Endothelial cell of umbilical vein (primary cell): ENCODE measurements around the gene CXXC5. TPM values are rescaled to one million over a fixed set of nuclear protein-coding genes. Genes with fewer than 3 reads are reported as not detected.

ENCODE experiments used
- BruUV-seq: library from RNA; stranded (reverse); fragments of 400-500 nt; replicated peaks from 2 replicates; lab custom pipeline; 2021; lab: Mats Ljungman, UMichigan
- CTCF ChIA-PET: fragments of 300-600, 350-600 bp; sonication (Branson Sonifier 250); formaldehyde crosslinking; loops from one replicate; lab custom pipeline; 2021; ENCODE audit warnings: antibody characterized with exemption, inconsistent platforms; lab: Charles Lee
- POLR2A ChIA-PET: fragments of 300-600, 350-600 bp; sonication (Branson Sonifier 250); formaldehyde crosslinking; loops from one replicate; lab custom pipeline; 2021; ENCODE audit warnings: antibody characterized with exemption, inconsistent platforms; lab: Charles Lee
- DNase-seq: peaks from one replicate; pipeline ENCODE4 v3.0.0-alpha.2; 2011; ENCODE audit warnings: low read depth, low spot score
- FAIRE-seq: peaks from 2 replicates; lab custom pipeline; 2011; peaks lifted over from hg19 to GRCh38; lab: Jason Lieb, UNC
- H2AFZ ChIP-seq: 2 replicates; pipeline ENCODE4 v1.6.0; 2012; ENCODE audit warnings: low read depth, low read length, control low read depth, inconsistent platforms
- H3K27ac ChIP-seq: 2 replicates; pipeline ENCODE4 v1.5.1; 2011; ENCODE audit warnings: low read depth, mild to moderate bottlenecking, control low read depth, low read length, moderate library complexity; ENCODE audit not compliant: insufficient read depth
- H3K27me3 ChIP-seq, 2 experiments: 2 replicates each; pipeline versions ENCODE4 v1.6.0 to v1.6.1; 2011; ENCODE audit warnings: low read length in 2 of 2, mixed read lengths in 1 of 2; ENCODE audit not compliant: control insufficient read depth in 2 of 2, insufficient read depth in 2 of 2
- H3K36me3 ChIP-seq, 2 experiments: 2 replicates in 1 of 2; 3 replicates in 1 of 2; pipeline ENCODE4 v1.5.1; 2011; ENCODE audit warnings: low read length in 2 of 2, mild to moderate bottlenecking in 1 of 2, moderate library complexity in 1 of 2; ENCODE audit not compliant: control insufficient read depth in 2 of 2, insufficient read depth in 2 of 2; ENCODE audit errors: extremely low read depth in 1 of 2
- H3K4me1 ChIP-seq: 3 replicates; pipeline ENCODE4 v1.5.1; 2011; ENCODE audit warnings: mild to moderate bottlenecking, low read length; ENCODE audit not compliant: control insufficient read depth, insufficient read depth; ENCODE audit errors: extremely low read depth
- H3K4me2 ChIP-seq: 2 replicates; pipeline ENCODE4 v1.6.1; 2011; ENCODE audit warnings: low read length, control low read depth, mixed read lengths; ENCODE audit not compliant: insufficient read depth
- H3K4me3 ChIP-seq, 3 experiments: fragments of 200-600 bp in 1 of 3; sonication (generic), shearing (Covaris generic) in 1 of 3; replicated peaks in 1 of 3; 2 replicates each; pipeline ENCODE4 v1.5.1; 2011 to 2016; ENCODE audit warnings: control low read depth in 3 of 3, low read length in 3 of 3, mild to moderate bottlenecking in 2 of 3, inconsistent platforms in 1 of 3, low read depth in 1 of 3, moderate library complexity in 1 of 3; ENCODE audit not compliant: insufficient read depth in 1 of 3
- H3K79me2 ChIP-seq: 2 replicates; pipeline ENCODE4 v1.6.0; 2012; ENCODE audit warnings: low read length, inconsistent platforms; ENCODE audit not compliant: control insufficient read depth, insufficient read depth
- H3K9ac ChIP-seq: replicated peaks from 2 replicates; pipeline ENCODE3; 2011; ENCODE audit warnings: low read length, control low read depth; ENCODE audit not compliant: insufficient read depth; ENCODE audit errors: extremely low read depth
- H3K9me1 ChIP-seq: replicated peaks from 3 replicates; pipeline ENCODE4 v1.6.0; 2011; ENCODE audit warnings: mild to moderate bottlenecking, low read length; ENCODE audit not compliant: control insufficient read depth, insufficient read depth; ENCODE audit errors: extremely low read depth
- H3K9me3 ChIP-seq: replicated peaks from 2 replicates; pipeline ENCODE4 v1.5.1; 2012; ENCODE audit warnings: low read length, inconsistent platforms; ENCODE audit not compliant: control insufficient read depth, insufficient read depth
- H4K20me1 ChIP-seq: replicated peaks from 2 replicates; pipeline ENCODE3; 2011; ENCODE audit warnings: mild to moderate bottlenecking, low read length; ENCODE audit not compliant: control insufficient read depth, insufficient read depth; ENCODE audit errors: extremely low read depth
- EZH2 ChIP-seq: IDR thresholded peaks from 2 replicates; pipeline ENCODE4 v1.6.1; 2012; ENCODE audit warnings: borderline replicate concordance, low read depth, mild to moderate bottlenecking, moderate library complexity, low read length, inconsistent platforms; ENCODE audit not compliant: severe bottlenecking
- FOS ChIP-seq: IDR thresholded peaks from 2 replicates; pipeline ENCODE4 v1.6.1; 2011; ENCODE audit warnings: mild to moderate bottlenecking, low read length, moderate library complexity, borderline replicate concordance; ENCODE audit not compliant: insufficient read depth
- GATA2 ChIP-seq: IDR thresholded peaks from 2 replicates; pipeline ENCODE4 v1.7.0; 2011; ENCODE audit warnings: low read depth, mild to moderate bottlenecking, moderate library complexity, mixed read lengths, low read length; ENCODE audit not compliant: insufficient read length, insufficient read depth
- JUN ChIP-seq: IDR thresholded peaks from 2 replicates; pipeline ENCODE4 v1.6.1; 2011; ENCODE audit warnings: borderline replicate concordance, low read depth; ENCODE audit not compliant: insufficient read length, insufficient read depth
- MYC ChIP-seq: IDR thresholded peaks from one replicate; pipeline ENCODE4 v1.6.1; 2011; ENCODE audit warnings: mild to moderate bottlenecking, low read depth, low read length
- POLR2A ChIP-seq: IDR thresholded peaks from 2 replicates; pipeline ENCODE4 v1.6.1; 2012; ENCODE audit warnings: low read depth, mild to moderate bottlenecking, control low read depth, low read length
- POLR2AphosphoS5 ChIP-seq: IDR thresholded peaks from 2 replicates; pipeline ENCODE4 v1.6.1; 2012; ENCODE audit warnings: low read depth, mild to moderate bottlenecking, control low read depth, low read length, moderate library complexity; ENCODE audit not compliant: insufficient read depth
- dilution Hi-C: fragments of 300-500 bp; cut with MboI; formaldehyde crosslinking; loops from one replicate; pipeline ENCODE4 v1.15.0; 2019; ENCODE audit warnings: low sequenced_read_pairs; ENCODE audit not compliant: extremely low pct_ligation_motif_present
- intact Hi-C: fragments of 100-400 bp; cut with micrococcal nuclease; formaldehyde crosslinking; loops from one replicate; pipeline ENCODE4 v1.10.0; 2022
- polyA plus RNA-seq, 4 experiments: library from polyadenylated mRNA; depleted of rRNA in 3 of 4; stranded (reverse) in 3 of 4; unstranded in 1 of 4; fragments of >200 nt; gene quantifications; 2 replicates each; pipeline versions ENCODE4 v1.2.1 to v1.2.3, GENCODE V29; 2011 to 2012; ENCODE audit warnings: missing spikeins in 1 of 4
- total RNA-seq: library from RNA; stranded (reverse); gene quantifications from 2 replicates; pipeline ENCODE4 v1.2.3, GENCODE V29; 2021
- TF ChIP-seq, protein P1 (sequence below): IDR thresholded peaks from 2 replicates; pipeline ENCODE4 v1.6.1; 2011; ENCODE audit not compliant: insufficient read depth, insufficient read length
- TF ChIP-seq, protein P2 (sequence below), 2 donors: IDR thresholded peaks; 1 replicate in 1 of 2; 2 replicates in 1 of 2; pipeline ENCODE4 v1.5.1; 2011; ENCODE audit warnings: low read length in 2 of 2, mild to moderate bottlenecking in 2 of 2, moderate library complexity in 2 of 2, control low read depth in 1 of 2, inconsistent platforms in 1 of 2, low read depth in 1 of 2; ENCODE audit not compliant: insufficient read depth in 1 of 2; ENCODE audit errors: extremely low read depth in 1 of 2

CXXC5 gene
- total and polyA plus RNA-seq, 2 donors (not counting 3 experiments of a cell fraction or from before 2014, with no cell fraction given): 2.7 to 5.5 TPM

DNA sequence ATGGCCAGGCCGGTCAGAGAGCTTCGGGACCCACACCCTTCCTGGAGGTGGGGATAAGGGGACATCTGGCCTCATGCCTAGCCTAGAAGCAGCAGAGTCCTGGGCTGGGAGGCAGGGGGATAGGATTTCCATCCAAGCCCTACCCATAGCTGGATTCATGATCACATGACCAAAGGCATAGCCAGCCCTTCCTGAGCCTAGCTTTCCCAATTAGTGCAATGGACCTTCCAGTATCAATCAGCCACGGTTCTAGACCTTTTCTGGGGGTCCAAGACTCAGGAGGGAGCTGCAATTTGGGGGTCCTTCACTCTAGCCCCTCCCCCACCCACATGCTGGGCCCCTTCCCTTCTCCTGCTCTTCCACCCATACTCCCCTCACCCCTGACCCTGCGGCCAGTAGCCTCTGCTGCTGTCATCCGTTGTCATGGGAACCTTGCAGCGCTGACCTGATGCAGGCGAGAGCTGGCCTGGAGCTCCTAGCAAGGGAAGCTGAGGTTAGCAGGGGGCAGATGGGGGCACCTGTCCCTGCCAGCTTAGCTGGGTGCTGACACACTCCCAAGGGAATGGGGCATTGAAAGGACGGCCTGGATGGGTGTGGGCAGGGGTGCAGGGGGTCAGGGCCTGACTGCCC, 44.6 kb downstream of the CXXC5 start:
- dilution Hi-C loops (no loop called here), intact Hi-C loops (no loop called here)
- Histone ChIP-seq H3K4me1 (peaks cover 4% of the 10 kb centered on the region), H3K9me3 (no peaks in the 10 kb centered on the region), H3K27me3 (no peaks in the 10 kb centered on the region), H3K4me3 (no peak overlapping the region), H3K36me3 (no peaks in the 10 kb centered on the region), H3K9ac (no peak overlapping the region), H3K9me1 (no peaks in the 10 kb centered on the region), H3K4me2 (no peak overlapping the region), H3K27ac (no peak overlapping the region), H4K20me1 (no peaks in the 10 kb centered on the region), H2AFZ (no peak overlapping the region), H3K79me2 (no peaks in the 10 kb centered on the region)
- no peak for FAIRE-seq
- BruUV-seq: no TSS peak
- POLR2A ChIA-PET: no interaction called here
- no peak for DNase-seq
- CTCF ChIA-PET: interaction anchor here (1.1 to 6.4 kb wide), 7 partner anchors 25 to 82 kb away, joined by 3 to 203 read pairs (median 9); partner anchors contain the start of gene CXXC5
- TF ChIP-seq JUN (no peak), FOS (no peak), EZH2 (no peak), POLR2AphosphoS5 (no peak), POLR2A (no peak), GATA2 (no peak), MYC (no peak)
- TF ChIP-seq, protein P1, sequence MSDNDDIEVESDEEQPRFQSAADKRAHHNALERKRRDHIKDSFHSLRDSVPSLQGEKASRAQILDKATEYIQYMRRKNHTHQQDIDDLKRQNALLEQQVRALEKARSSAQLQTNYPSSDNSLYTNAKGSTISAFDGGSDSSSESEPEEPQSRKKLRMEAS: no peak
- TF ChIP-seq, protein P2, sequence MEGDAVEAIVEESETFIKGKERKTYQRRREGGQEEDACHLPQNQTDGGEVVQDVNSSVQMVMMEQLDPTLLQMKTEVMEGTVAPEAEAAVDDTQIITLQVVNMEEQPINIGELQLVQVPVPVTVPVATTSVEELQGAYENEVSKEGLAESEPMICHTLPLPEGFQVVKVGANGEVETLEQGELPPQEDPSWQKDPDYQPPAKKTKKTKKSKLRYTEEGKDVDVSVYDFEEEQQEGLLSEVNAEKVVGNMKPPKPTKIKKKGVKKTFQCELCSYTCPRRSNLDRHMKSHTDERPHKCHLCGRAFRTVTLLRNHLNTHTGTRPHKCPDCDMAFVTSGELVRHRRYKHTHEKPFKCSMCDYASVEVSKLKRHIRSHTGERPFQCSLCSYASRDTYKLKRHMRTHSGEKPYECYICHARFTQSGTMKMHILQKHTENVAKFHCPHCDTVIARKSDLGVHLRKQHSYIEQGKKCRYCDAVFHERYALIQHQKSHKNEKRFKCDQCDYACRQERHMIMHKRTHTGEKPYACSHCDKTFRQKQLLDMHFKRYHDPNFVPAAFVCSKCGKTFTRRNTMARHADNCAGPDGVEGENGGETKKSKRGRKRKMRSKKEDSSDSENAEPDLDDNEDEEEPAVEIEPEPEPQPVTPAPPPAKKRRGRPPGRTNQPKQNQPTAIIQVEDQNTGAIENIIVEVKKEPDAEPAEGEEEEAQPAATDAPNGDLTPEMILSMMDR (IDR thresholded peaks at IDR 0.05; ENCODE audit: extremely low read depth in 1 of 2, insufficient read depth in 1 of 2, low read depth in 1 of 2, low read length in 2 of 2): no peak
